IMR-90 (cell line): Measurements from ENCODE around the gene HS6ST3. TPM values are rescaled to one million over a fixed set of nuclear protein-coding genes. Genes with fewer than 3 reads are reported as not detected.

ENCODE experiments used
- ATAC-seq: fragments of 200-7000 bp; cut with Tn5 transposase; 2 replicates; pipeline ENCODE4 v1.9.1; 2020; ENCODE audit warnings: low read depth, mild to moderate bottlenecking, moderate library complexity
- BruUV-seq: library from RNA; stranded (reverse); fragments of 400-500 nt; replicated peaks from 2 replicates; lab custom pipeline; 2021; lab: Mats Ljungman, UMichigan
- CTCF ChIA-PET: fragments of 300-600 bp; formaldehyde crosslinking; extraction: SDS; loops from one replicate; lab custom pipeline; 2021; ENCODE audit warnings: antibody characterized with exemption; lab: Yijun Ruan, JAX
- POLR2A ChIA-PET: fragments of 300-600 bp; sonication (Branson Sonifier 250); formaldehyde crosslinking; loops from one replicate; lab custom pipeline; 2022; ENCODE audit warnings: antibody characterized with exemption; ENCODE audit not compliant: unreplicated experiment; lab: Charles Lee
- DNase-seq: peaks from one replicate; pipeline ENCODE4 v3.0.0; 2013
- H2AFZ ChIP-seq: replicated peaks from 2 replicates; pipeline ENCODE3; 2013; ENCODE audit warnings: low read length, mild to moderate bottlenecking; ENCODE audit not compliant: poor library complexity
- H2AK5ac ChIP-seq: 2 replicates; pipeline ENCODE4 v1.6.1; 2013; ENCODE audit warnings: low read depth, low read length, inconsistent platforms
- H2AK9ac ChIP-seq: replicated peaks from 2 replicates; pipeline ENCODE3; 2013; ENCODE audit warnings: mild to moderate bottlenecking, low read depth, low read length, moderate library complexity; ENCODE audit not compliant: poor library complexity
- H2BK120ac ChIP-seq: 2 replicates; pipeline ENCODE4 v1.6.1; 2013; ENCODE audit warnings: low read depth, low read length, inconsistent platforms
- H2BK15ac ChIP-seq: 3 replicates; pipeline ENCODE4 v1.6.1; 2013; ENCODE audit warnings: low read depth, low read length, inconsistent platforms
- H2BK20ac ChIP-seq: 2 replicates; pipeline ENCODE4 v1.6.1; 2013; ENCODE audit warnings: low read depth, mild to moderate bottlenecking, inconsistent platforms, low read length, moderate library complexity
- H2BK5ac ChIP-seq: 2 replicates; pipeline ENCODE4 v1.6.1; 2013; ENCODE audit warnings: mild to moderate bottlenecking, low read depth, low read length, inconsistent platforms; ENCODE audit not compliant: poor library complexity, severe bottlenecking
- H3K14ac ChIP-seq: replicated peaks from 2 replicates; pipeline ENCODE4 v1.6.1; 2013; ENCODE audit warnings: low read depth, low read length, inconsistent platforms
- H3K18ac ChIP-seq: 2 replicates; pipeline ENCODE4 v1.6.1; 2013; ENCODE audit warnings: low read depth, low read length, control low read depth
- H3K23ac ChIP-seq: 2 replicates; pipeline ENCODE4 v1.6.1; 2013; ENCODE audit warnings: low read depth, low read length, inconsistent platforms
- H3K27ac ChIP-seq: 2 replicates; pipeline ENCODE4 v1.5.1; 2013; ENCODE audit warnings: mild to moderate bottlenecking, control low read depth, low read length; ENCODE audit not compliant: insufficient read depth
- H3K27me3 ChIP-seq: 2 replicates; pipeline ENCODE4 v1.6.1; 2013; ENCODE audit warnings: low read length; ENCODE audit not compliant: control insufficient read depth, insufficient read depth
- H3K36me3 ChIP-seq: 2 replicates; pipeline ENCODE4 v1.6.1; 2013; ENCODE audit warnings: low read length, mixed read lengths; ENCODE audit not compliant: control insufficient read depth, insufficient read depth
- H3K4ac ChIP-seq: 2 replicates; pipeline ENCODE4 v1.6.1; 2013; ENCODE audit warnings: low read depth, low read length, inconsistent platforms
- H3K4me1 ChIP-seq: 2 replicates; pipeline ENCODE4 v1.6.1; 2013; ENCODE audit warnings: low read length, mixed read lengths; ENCODE audit not compliant: control insufficient read depth, insufficient read depth
- H3K4me2 ChIP-seq: 2 replicates; pipeline ENCODE4 v1.6.1; 2013; ENCODE audit warnings: low read depth, mild to moderate bottlenecking, control low read depth, low read length, moderate library complexity
- H3K4me3 ChIP-seq: 2 replicates; pipeline ENCODE4 v1.5.1; 2013; ENCODE audit warnings: low read depth, mild to moderate bottlenecking, control low read depth, low read length, moderate library complexity; ENCODE audit not compliant: insufficient read depth
- H3K56ac ChIP-seq: 2 replicates; pipeline ENCODE4 v1.6.1; 2013; ENCODE audit warnings: low read length, inconsistent platforms; ENCODE audit not compliant: insufficient read depth; ENCODE audit errors: extremely low read depth
- H3K79me1 ChIP-seq, 2 experiments: 2 replicates each; pipeline ENCODE4 v1.6.1; 2013; ENCODE audit warnings: low read length in 2 of 2, inconsistent platforms in 1 of 2, low read depth in 1 of 2
- H3K9ac ChIP-seq: 2 replicates; pipeline ENCODE4 v1.6.1; 2013; ENCODE audit warnings: low read depth, low read length, control low read depth
- H3K9me1 ChIP-seq: 2 replicates; pipeline ENCODE4 v1.6.1; 2013; ENCODE audit warnings: low read length, inconsistent platforms; ENCODE audit not compliant: insufficient read depth
- H3K9me3 ChIP-seq: 2 replicates; pipeline ENCODE4 v1.6.1; 2013; ENCODE audit warnings: low read length; ENCODE audit not compliant: control insufficient read depth, insufficient read depth
- H4K20me1 ChIP-seq: 2 replicates; pipeline ENCODE4 v1.6.1; 2013; ENCODE audit warnings: low read length, inconsistent platforms; ENCODE audit not compliant: insufficient read depth
- H4K5ac ChIP-seq: 2 replicates; pipeline ENCODE4 v1.6.1; 2013; ENCODE audit warnings: mild to moderate bottlenecking, low read depth, low read length, control low read depth
- H4K8ac ChIP-seq, 2 experiments: 2 replicates each; pipeline ENCODE4 v1.6.1; 2013; ENCODE audit warnings: low read depth in 2 of 2, low read length in 2 of 2, control low read depth in 1 of 2, inconsistent platforms in 1 of 2
- H4K91ac ChIP-seq: 2 replicates; pipeline ENCODE4 v1.6.1; 2013; ENCODE audit warnings: low read depth, low read length, inconsistent platforms; ENCODE audit not compliant: insufficient read depth
- BHLHE40 ChIP-seq: fragments of 150-350 bp; IDR thresholded peaks from 2 replicates; pipeline ENCODE4 v1.6.1; 2016; ENCODE audit warnings: mild to moderate bottlenecking, low read depth, low read length
- MAFK ChIP-seq: IDR thresholded peaks from 2 replicates; pipeline ENCODE4 v1.6.1; 2012; ENCODE audit warnings: low read depth, low read length, improper control_type of control experiment
- RAD21 ChIP-seq: IDR thresholded peaks from 2 replicates; pipeline ENCODE4 v1.6.1; 2012; ENCODE audit warnings: low read length, improper control_type of control experiment
- SMC3 ChIP-seq: fragments of 150-350 bp; IDR thresholded peaks from 2 replicates; pipeline ENCODE4 v1.6.1; 2016; ENCODE audit warnings: low read depth, mild to moderate bottlenecking, antibody characterized with exemption, low read length, moderate library complexity
- WGBS, 2 experiments: methylation state at CpG; one replicate each; pipeline versions ENCODE4 v1.1.5 to v1.1.7; 2013; ENCODE audit warnings: missing lambda C conversion rate in 2 of 2; ENCODE audit not compliant: insufficient read length in 1 of 2; ENCODE audit errors: extremely low coverage in 2 of 2; 5-methylcytosine and 5-hydroxymethylcytosine counted together
- dilution Hi-C: fragments of 300-500 bp; cut with HindIII; formaldehyde crosslinking; loops from one replicate; pipeline ENCODE4 v1.14.3; 2018; ENCODE audit warnings: low sequenced_read_pairs; ENCODE audit not compliant: unreplicated experiment
- in situ Hi-C: fragments of 300-500 bp; cut with MboI; formaldehyde crosslinking; loops from 3 replicates; pipeline ENCODE4 v1.14.3; 2019; ENCODE audit warnings: low sequenced_read_pairs, inconsistent platforms, mixed read lengths
- intact Hi-C: fragments of 100-400 bp; cut with micrococcal nuclease; formaldehyde crosslinking; loops from 2 replicates; pipeline ENCODE4 v1.10.0; 2022
- polyA plus RNA-seq, 3 experiments: library from polyadenylated mRNA; depleted of rRNA; stranded (reverse); fragments of >200 nt; gene quantifications; 2 replicates each; pipeline ENCODE4 v1.2.3, GENCODE V29; 2012; ENCODE audit warnings: low replicate concordance in 1 of 3
- total RNA-seq: library from RNA; depleted of rRNA; stranded (reverse); fragments of >200 nt; gene quantifications from 2 replicates; pipeline ENCODE4 v1.2.3, GENCODE V29; 2012
- TF ChIP-seq, protein P1 (sequence below): fragments of 150-350 bp; IDR thresholded peaks from 2 replicates; pipeline ENCODE4 v1.6.1; 2017; ENCODE audit warnings: mild to moderate bottlenecking, antibody characterized with exemption, low read length, low read depth

Gene HS6ST3
- total and polyA plus RNA-seq, 2 of the 4 experiments (the other 2 are of a cell fraction): not detected

DNA sequence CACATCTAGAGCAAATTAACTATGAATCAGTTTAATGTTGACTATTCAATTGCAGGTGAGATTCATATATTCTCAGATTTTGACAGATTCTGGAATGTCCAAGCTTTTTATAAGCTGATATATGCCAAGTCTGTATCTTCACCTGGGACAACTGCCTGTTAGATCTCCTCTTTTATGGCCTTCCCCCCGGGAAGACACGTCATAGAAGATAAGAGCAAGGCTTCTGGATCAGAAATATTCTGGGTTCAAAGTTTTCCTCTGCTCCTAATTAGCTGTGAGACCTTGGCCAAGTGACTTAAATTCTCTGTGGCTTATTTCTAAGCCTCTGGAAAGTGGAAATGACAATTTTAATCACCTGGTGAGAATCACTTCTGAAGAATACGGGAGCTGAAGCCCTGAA is 716.8 kb downstream of the HS6ST3 start:
- no peak overlapping the region for H2BK5ac ChIP-seq
- H2BK15ac ChIP-seq: no peak overlapping the region
- intact Hi-C loops (no loop called here), dilution Hi-C loops (no loop called here), in situ Hi-C loops (loop anchor here (25.0 kb wide), 1 partner anchor 769 kb away; no protein-coding TSS in a partner anchor)
- no peaks in the 10 kb centered on the region for H4K20me1 ChIP-seq
- no peak for ATAC-seq
- TF ChIP-seq, protein P1, sequence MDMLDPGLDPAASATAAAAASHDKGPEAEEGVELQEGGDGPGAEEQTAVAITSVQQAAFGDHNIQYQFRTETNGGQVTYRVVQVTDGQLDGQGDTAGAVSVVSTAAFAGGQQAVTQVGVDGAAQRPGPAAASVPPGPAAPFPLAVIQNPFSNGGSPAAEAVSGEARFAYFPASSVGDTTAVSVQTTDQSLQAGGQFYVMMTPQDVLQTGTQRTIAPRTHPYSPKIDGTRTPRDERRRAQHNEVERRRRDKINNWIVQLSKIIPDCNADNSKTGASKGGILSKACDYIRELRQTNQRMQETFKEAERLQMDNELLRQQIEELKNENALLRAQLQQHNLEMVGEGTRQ: no peak
- TF ChIP-seq BHLHE40: no peak
- TF ChIP-seq RAD21: no peak
- TF ChIP-seq SMC3: no peak
- TF ChIP-seq MAFK: no peak
- no peaks in the 10 kb centered on the region for H3K9me1 ChIP-seq
- H2AK5ac ChIP-seq: no peak overlapping the region
- H3K56ac ChIP-seq: no peak overlapping the region
- no peak overlapping the region for H4K5ac ChIP-seq
- no peak overlapping the region for H3K4ac ChIP-seq
- no peak overlapping the region for H2BK120ac ChIP-seq
- H3K36me3 ChIP-seq: no peaks in the 10 kb centered on the region
- H3K9me3 ChIP-seq: no peaks in the 10 kb centered on the region
- H3K4me2 ChIP-seq: no peak overlapping the region
- BruUV-seq: no TSS peak
- H3K9ac ChIP-seq: no peak overlapping the region
- no peak overlapping the region for H2AFZ ChIP-seq
- no peak overlapping the region for H3K14ac ChIP-seq
- H4K91ac ChIP-seq: no peak overlapping the region
- no peaks in the 10 kb centered on the region for H3K4me1 ChIP-seq
- no peak overlapping the region for H2BK20ac ChIP-seq
- no peak overlapping the region for H4K8ac ChIP-seq
- WGBS, 2 experiments: no CpG with 5 or more reads among the region's 3 CpGs
- DNase-seq: no peak
- H3K18ac ChIP-seq: no peak overlapping the region
- ChIA-PET CTCF (no interaction called here), POLR2A (no interaction called here)
- no peaks in the 10 kb centered on the region for H3K79me1 ChIP-seq
- H3K27me3 ChIP-seq: no peaks in the 10 kb centered on the region
- H3K23ac ChIP-seq: no peak overlapping the region
- H2AK9ac ChIP-seq: no peak overlapping the region
- no peak overlapping the region for H3K27ac ChIP-seq
- H3K4me3 ChIP-seq: no peak overlapping the region
